IPS-20b (cell line): ENCODE measurements around the gene IGFBP3.

Experiments
- H3K27ac ChIP-seq: one replicate; pipeline ENCODE4 v1.5.1; 2013; ENCODE audit warnings: low read length
- H3K27me3 ChIP-seq: 2 replicates; pipeline ENCODE4 v1.6.1; 2013; ENCODE audit warnings: mild to moderate bottlenecking, low read length, inconsistent platforms; ENCODE audit not compliant: insufficient read depth
- H3K36me3 ChIP-seq: 2 replicates; pipeline ENCODE4 v1.6.1; 2013; ENCODE audit warnings: low read depth, mild to moderate bottlenecking, inconsistent platforms, low read length, moderate library complexity; ENCODE audit not compliant: insufficient read depth
- H3K4me1 ChIP-seq: 2 replicates; pipeline ENCODE4 v1.6.1; 2013; ENCODE audit warnings: mild to moderate bottlenecking, control low read depth, inconsistent platforms, low read length, moderate library complexity; ENCODE audit not compliant: insufficient read depth
- H3K4me3 ChIP-seq: 2 replicates; pipeline ENCODE4 v1.5.1; 2013; ENCODE audit warnings: mild to moderate bottlenecking, low read length, inconsistent platforms
- H3K9ac ChIP-seq: 2 replicates; pipeline ENCODE4 v1.6.1; 2013; ENCODE audit warnings: low read depth, mild to moderate bottlenecking, inconsistent platforms, low read length, moderate library complexity
- H3K9me3 ChIP-seq: 2 replicates; pipeline ENCODE4 v1.6.1; 2013; ENCODE audit warnings: mild to moderate bottlenecking, low read depth, low read length, inconsistent platforms; ENCODE audit not compliant: insufficient read depth

The IGFBP3 gene

DNA sequence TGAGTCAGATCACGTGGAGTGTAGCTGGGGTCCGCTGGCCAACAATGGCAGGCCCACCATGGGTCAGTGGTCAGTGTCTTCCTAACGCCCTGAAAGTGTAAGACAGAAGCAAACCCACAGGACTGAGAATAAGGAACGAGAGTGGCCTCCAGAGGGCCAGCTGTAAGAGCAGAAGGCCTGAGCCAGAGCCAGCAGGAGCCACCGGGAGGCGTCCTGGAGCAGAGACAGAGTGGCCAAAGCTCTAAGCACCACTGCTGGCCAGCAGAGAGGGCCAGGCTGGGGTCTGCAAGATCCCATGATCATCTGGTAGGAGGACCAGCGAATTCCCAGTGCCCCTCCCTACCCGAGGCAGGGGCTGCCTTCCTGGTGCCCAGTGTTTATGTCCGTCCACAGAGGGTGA lies 57.4 kb downstream of the IGFBP3 start:
- Histone ChIP-seq H3K4me1 (no peaks in the 10 kb centered on the region), H3K9ac (no peak overlapping the region), H3K4me3 (no peak overlapping the region), H3K9me3 (no peaks in the 10 kb centered on the region), H3K27me3 (no peaks in the 10 kb centered on the region), H3K27ac (no peak overlapping the region), H3K36me3 (no peaks in the 10 kb centered on the region)
